HuH-7 (cell line): ENCODE results near the gene AMH.

Experiments used
- DNase-seq: peaks from one replicate; pipeline ENCODE4 v3.0.0; 2011; ENCODE audit warnings: low spot score

Gene AMH

GRCh38 chr19:2287585-2288337, 38.6 kb downstream of the AMH start:
- DNase-seq, result no peak

GRCh38 chr19:2288338-2288817, 39.3 kb downstream of the AMH start:
- DNase-seq, result no peak

GRCh38 chr19:2288818-2289713, 39.9 kb downstream of the AMH start:
- DNase-seq, result no peak

GRCh38 chr19:2289714-2290435, 40.8 kb downstream of the AMH start:
- no peak for DNase-seq

GRCh38 chr19:2290441-2291184, 41.5 kb downstream of the AMH start:
- no peak for DNase-seq

- DNase-seq, result no peak
Observed at GRCh38 chr19:2291185-2291751, 42.1 kb downstream of the AMH start.

GRCh38 chr19:2294687-2295335, 45.7 kb downstream of the AMH start:
- DNase-seq, result no peak

GRCh38 chr19:2296141-2296540, 47.0 kb downstream of the AMH start:
- no peak for DNase-seq

GRCh38 chr19:2300533-2300932, 51.4 kb downstream of the AMH start:
- DNase-seq, result no peak
